ENCODE results near the gene SEMA5B.

- TF ChIP-seq REST (IDR thresholded peaks at IDR 0.05; ENCODE audit: low read depth) (no peak), NFIC (IDR thresholded peaks at IDR 0.05) (no peak), FOXM1 (IDR thresholded peaks at IDR 0.05; ENCODE audit: borderline replicate concordance, low read depth) (no peak), CREB1 (IDR thresholded peaks at IDR 0.05; ENCODE audit: low read depth) (no peak), CEBPB (IDR thresholded peaks at IDR 0.05) (no peak)
- TF ChIP-seq, protein P1, sequence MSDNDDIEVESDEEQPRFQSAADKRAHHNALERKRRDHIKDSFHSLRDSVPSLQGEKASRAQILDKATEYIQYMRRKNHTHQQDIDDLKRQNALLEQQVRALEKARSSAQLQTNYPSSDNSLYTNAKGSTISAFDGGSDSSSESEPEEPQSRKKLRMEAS (IDR thresholded peaks at IDR 0.05), result no peak
Observed at GRCh38 chr3:123046262-123047061, 18.9 kb upstream of the SEMA5B start.

All from Ishikawa (cell line).